K562 treated with DMSO at 1 percent for 12 hours (cell line): ENCODE results near the gene RPL37. TPM values are rescaled to one million over a fixed set of nuclear protein-coding genes. Genes with fewer than 3 reads are reported as not detected.

ENCODE experiments used
- total RNA-seq: library from RNA; unstranded; fragments of 300-600 nt; gene quantifications from 2 replicates; pipeline ENCODE4 v1.2.3, GENCODE V29; 2022; ENCODE audit not compliant: insufficient read depth

RPL37 gene
- total RNA-seq = 1,696 and 2,749 TPM in 2 replicates

GRCh38 chr5:40834849-40835787, at the start of gene RPL37:
TSS of gene RPL37 (minus strand) at chr5:40835222. CDS start at chr5:40835185, 37 bp downstream.

GRCh38 chr5:40841068-40841805, 6.2 kb upstream of the RPL37 start, which contains the start of gene CARD6:
TSS of gene CARD6 (plus strand) at chr5:40841367. CDS start at chr5:40841383, 16 bp downstream.

GRCh38 chr5:40798012-40798800, 36.8 kb downstream of the RPL37 start, which contains the start of gene PRKAA1:
TSS of gene PRKAA1 (minus strand) at chr5:40798374. CDS start at chr5:40798189, 185 bp downstream.

Other genes starting within 250 kb of the RPL37 start
- gene PTGER4, start 155.3 kb downstream of the RPL37 start, total RNA-seq = not detected in 2 replicates
- 3.5 and 9.0 TPM in 2 replicates for gene TTC33, start 79.3 kb downstream of the RPL37 start, total RNA-seq
- 6.1 and 29.8 TPM in 2 replicates for gene PRKAA1, start 36.8 kb downstream of the RPL37 start, total RNA-seq
- 2.7 and 7.1 TPM in 2 replicates for gene CARD6, start 6.1 kb upstream of the RPL37 start, total RNA-seq
- not detected in 2 replicates for gene C7, start 74.3 kb upstream of the RPL37 start, total RNA-seq
- gene MROH2B, start 236.1 kb upstream of the RPL37 start, total RNA-seq = not detected in 2 replicates